Activated naive CD8-positive, alpha-beta T cell treated with anti-CD3 and anti-CD28 coated beads, Interleukin-2, amount 50 U/mL, for 24 hours (primary cell): ENCODE results near the gene DDX1.

ENCODE experiments used
- ATAC-seq: fragments of 150-1000 bp; cut with Tn5 transposase; one replicate; pipeline ENCODE4 v1.10.0; 2021
- DNase-seq: peaks from one replicate; pipeline ENCODE4 v3.0.0; 2021
- H3K27ac Mint-ChIP-seq: one replicate; pipeline ENCODE4 v1.8.0; 2021; ENCODE audit warnings: mild to moderate bottlenecking, mixed read lengths
- H3K27me3 Mint-ChIP-seq: one replicate; pipeline ENCODE4 v1.8.0; 2021; ENCODE audit warnings: mixed read lengths
- H3K36me3 Mint-ChIP-seq: one replicate; pipeline ENCODE4 v1.8.0; 2021; ENCODE audit warnings: low read depth, mixed read lengths
- H3K4me1 Mint-ChIP-seq: one replicate; pipeline ENCODE4 v1.8.0; 2021; ENCODE audit warnings: mixed read lengths
- H3K4me3 Mint-ChIP-seq: one replicate; pipeline ENCODE4 v1.8.0; 2021; ENCODE audit warnings: mild to moderate bottlenecking, moderate library complexity, mixed read lengths
- H3K9me3 Mint-ChIP-seq: one replicate; pipeline ENCODE4 v1.8.0; 2021; ENCODE audit warnings: mixed read lengths

The DDX1 gene

GRCh38 chr2:15645300-15645699 is 53.6 kb downstream of the DDX1 start:
- H3K4me3 Mint-ChIP-seq = no peak overlapping the region
- DNase-seq = no peak
- H3K4me1 Mint-ChIP-seq = no peaks in the 10 kb centered on the region
- H3K27ac Mint-ChIP-seq = no peak overlapping the region
- H3K36me3 Mint-ChIP-seq = peaks cover 14% of the 10 kb centered on the region
- H3K9me3 Mint-ChIP-seq = peaks cover 6% of the 10 kb centered on the region
- no peak for ATAC-seq
- no peaks in the 10 kb centered on the region for H3K27me3 Mint-ChIP-seq

- Mint-ChIP-seq H3K4me3 (no peak overlapping the region), H3K4me1 (no peaks in the 10 kb centered on the region), H3K27me3 (no peaks in the 10 kb centered on the region), H3K9me3 (peaks cover 6% of the 10 kb centered on the region), H3K27ac (no peak overlapping the region), H3K36me3 (peaks cover 11% of the 10 kb centered on the region)
- DNase-seq (no peak), ATAC-seq (no peak)
These were observed 54.2 kb downstream of the DDX1 start for GRCh38 chr2:15645720-15646385.

DNA sequence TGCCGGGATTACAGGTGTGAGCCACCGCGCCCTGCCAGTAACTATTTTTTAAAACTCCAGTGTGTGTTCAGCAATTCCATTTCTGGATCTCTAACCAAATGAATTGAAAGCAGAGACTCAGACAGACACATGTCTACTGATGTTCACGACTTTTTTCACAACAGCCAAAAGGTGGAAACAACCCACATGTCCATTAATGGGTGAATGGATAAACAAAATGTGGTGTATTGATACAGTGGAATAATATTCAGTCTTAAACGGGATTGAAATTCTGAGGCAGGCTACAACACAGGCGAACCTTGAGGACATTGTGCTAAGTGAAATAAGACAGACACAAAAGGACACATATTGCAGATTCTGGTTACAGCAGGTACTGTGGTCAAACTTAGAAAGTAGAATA is 55.0 kb downstream of the DDX1 start:
- H3K36me3 Mint-ChIP-seq = peaks cover 4% of the 10 kb centered on the region

GRCh38 chr2:15647622-15648590 is 56.2 kb downstream of the DDX1 start:
- no peak for DNase-seq
- no peak for ATAC-seq
- Mint-ChIP-seq H3K36me3 (no peaks in the 10 kb centered on the region), H3K4me3 (no peak overlapping the region), H3K27me3 (no peaks in the 10 kb centered on the region), H3K9me3 (no peaks in the 10 kb centered on the region), H3K27ac (no peak overlapping the region), H3K4me1 (no peaks in the 10 kb centered on the region)

More for the DNA sequence above, 55.0 kb downstream of the DDX1 start:
- H3K27ac Mint-ChIP-seq = no peak overlapping the region
- DNase-seq (no peak), ATAC-seq (no peak)
- H3K4me3 Mint-ChIP-seq = no peak overlapping the region
- no peaks in the 10 kb centered on the region for H3K4me1 Mint-ChIP-seq
- no peaks in the 10 kb centered on the region for H3K27me3 Mint-ChIP-seq
- no peaks in the 10 kb centered on the region for H3K9me3 Mint-ChIP-seq

GRCh38 chr2:15648593-15649525 is 57.2 kb downstream of the DDX1 start:
- Mint-ChIP-seq H3K4me1 (no peaks in the 10 kb centered on the region), H3K27me3 (no peaks in the 10 kb centered on the region), H3K4me3 (no peak overlapping the region), H3K9me3 (no peaks in the 10 kb centered on the region), H3K27ac (no peak overlapping the region), H3K36me3 (no peaks in the 10 kb centered on the region)
- DNase-seq = no peak
- ATAC-seq = no peak

- Mint-ChIP-seq H3K9me3 (no peaks in the 10 kb centered on the region), H3K4me3 (no peak overlapping the region), H3K36me3 (no peaks in the 10 kb centered on the region), H3K27me3 (no peaks in the 10 kb centered on the region), H3K4me1 (no peaks in the 10 kb centered on the region), H3K27ac (no peak overlapping the region)
- DNase-seq (no peak), ATAC-seq (no peak)
These were observed 58.0 kb downstream of the DDX1 start for GRCh38 chr2:15649561-15650255.

DNA sequence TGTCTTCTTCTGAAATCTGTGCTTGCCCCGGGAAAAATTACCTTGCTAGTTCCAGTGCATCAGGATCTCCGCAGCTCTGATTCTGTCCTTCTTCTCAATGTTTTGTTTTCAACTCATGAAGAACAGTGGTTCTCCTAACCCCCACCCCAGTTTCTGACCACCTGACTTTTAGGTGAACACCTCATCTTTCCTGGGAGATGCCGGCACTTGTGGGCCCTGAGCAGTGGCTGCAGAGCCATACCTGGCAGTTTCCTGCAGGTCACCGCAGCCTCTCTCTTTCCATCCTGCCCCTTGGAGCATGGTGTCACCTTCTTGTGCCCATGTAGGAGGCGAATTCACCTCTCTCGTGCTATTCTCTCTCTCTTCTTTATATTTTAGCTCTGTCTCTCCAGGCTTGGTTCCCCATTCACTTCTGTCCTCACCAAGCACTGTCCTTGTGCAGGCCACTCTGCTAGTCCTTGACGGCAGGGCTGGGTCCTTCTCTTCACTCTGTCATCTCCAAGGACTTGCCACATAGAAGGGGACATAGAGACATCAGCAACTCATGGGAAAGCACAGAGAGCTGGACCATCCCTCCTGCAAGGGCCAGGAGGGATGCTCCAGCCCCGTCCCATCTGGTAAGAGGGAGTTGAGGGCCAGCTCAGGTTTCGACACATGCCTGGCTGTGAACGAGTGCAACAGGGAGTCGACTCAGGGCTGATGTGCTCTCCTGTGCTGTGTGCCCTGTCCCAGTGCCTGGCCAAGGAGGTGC is 59.1 kb downstream of the DDX1 start:
- Mint-ChIP-seq H3K36me3 (no peaks in the 10 kb centered on the region), H3K4me3 (no peak overlapping the region), H3K27ac (no peak overlapping the region), H3K27me3 (no peaks in the 10 kb centered on the region), H3K4me1 (no peaks in the 10 kb centered on the region), H3K9me3 (no peaks in the 10 kb centered on the region)
- ATAC-seq (no peak), DNase-seq (no peak)

GRCh38 chr2:15651367-15651727 is 59.7 kb downstream of the DDX1 start:
- Mint-ChIP-seq H3K36me3 (no peaks in the 10 kb centered on the region), H3K9me3 (no peaks in the 10 kb centered on the region), H3K27ac (no peak overlapping the region), H3K4me3 (no peak overlapping the region), H3K27me3 (no peaks in the 10 kb centered on the region), H3K4me1 (no peaks in the 10 kb centered on the region)
- ATAC-seq (no peak), DNase-seq (no peak)

- H3K4me1 Mint-ChIP-seq = no peaks in the 10 kb centered on the region
- no peaks in the 10 kb centered on the region for H3K9me3 Mint-ChIP-seq
- no peak overlapping the region for H3K27ac Mint-ChIP-seq
- H3K27me3 Mint-ChIP-seq = no peaks in the 10 kb centered on the region
- DNase-seq = no peak
- no peaks in the 10 kb centered on the region for H3K36me3 Mint-ChIP-seq
- ATAC-seq = no peak
- H3K4me3 Mint-ChIP-seq = no peak overlapping the region
These were observed 60.6 kb downstream of the DDX1 start for GRCh38 chr2:15652252-15652651.

DNA sequence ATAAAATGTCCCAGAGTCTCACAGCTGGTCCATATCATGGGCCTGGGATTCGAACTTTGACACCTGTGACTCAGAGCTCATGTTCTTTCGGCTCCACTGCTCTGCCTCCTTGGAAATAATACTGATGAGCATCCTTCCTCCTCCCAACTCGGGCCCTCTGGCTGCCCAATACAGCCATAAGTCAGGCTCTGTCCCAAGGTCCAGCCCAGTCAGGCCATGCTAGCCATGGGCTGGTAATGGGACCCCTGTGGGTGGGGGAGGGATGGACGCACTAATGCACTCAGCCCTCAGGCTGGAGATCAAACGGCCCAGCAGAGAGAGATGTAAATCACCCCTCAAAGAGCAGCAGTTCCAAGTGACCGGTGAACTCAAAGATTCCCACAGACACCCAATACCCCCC is 61.1 kb downstream of the DDX1 start:
- no peaks in the 10 kb centered on the region for H3K4me1 Mint-ChIP-seq
- DNase-seq (no peak), ATAC-seq (no peak)
- no peaks in the 10 kb centered on the region for H3K27me3 Mint-ChIP-seq
- no peak overlapping the region for H3K27ac Mint-ChIP-seq
- no peak overlapping the region for H3K4me3 Mint-ChIP-seq
- no peaks in the 10 kb centered on the region for H3K9me3 Mint-ChIP-seq
- H3K36me3 Mint-ChIP-seq = no peaks in the 10 kb centered on the region

DNA sequence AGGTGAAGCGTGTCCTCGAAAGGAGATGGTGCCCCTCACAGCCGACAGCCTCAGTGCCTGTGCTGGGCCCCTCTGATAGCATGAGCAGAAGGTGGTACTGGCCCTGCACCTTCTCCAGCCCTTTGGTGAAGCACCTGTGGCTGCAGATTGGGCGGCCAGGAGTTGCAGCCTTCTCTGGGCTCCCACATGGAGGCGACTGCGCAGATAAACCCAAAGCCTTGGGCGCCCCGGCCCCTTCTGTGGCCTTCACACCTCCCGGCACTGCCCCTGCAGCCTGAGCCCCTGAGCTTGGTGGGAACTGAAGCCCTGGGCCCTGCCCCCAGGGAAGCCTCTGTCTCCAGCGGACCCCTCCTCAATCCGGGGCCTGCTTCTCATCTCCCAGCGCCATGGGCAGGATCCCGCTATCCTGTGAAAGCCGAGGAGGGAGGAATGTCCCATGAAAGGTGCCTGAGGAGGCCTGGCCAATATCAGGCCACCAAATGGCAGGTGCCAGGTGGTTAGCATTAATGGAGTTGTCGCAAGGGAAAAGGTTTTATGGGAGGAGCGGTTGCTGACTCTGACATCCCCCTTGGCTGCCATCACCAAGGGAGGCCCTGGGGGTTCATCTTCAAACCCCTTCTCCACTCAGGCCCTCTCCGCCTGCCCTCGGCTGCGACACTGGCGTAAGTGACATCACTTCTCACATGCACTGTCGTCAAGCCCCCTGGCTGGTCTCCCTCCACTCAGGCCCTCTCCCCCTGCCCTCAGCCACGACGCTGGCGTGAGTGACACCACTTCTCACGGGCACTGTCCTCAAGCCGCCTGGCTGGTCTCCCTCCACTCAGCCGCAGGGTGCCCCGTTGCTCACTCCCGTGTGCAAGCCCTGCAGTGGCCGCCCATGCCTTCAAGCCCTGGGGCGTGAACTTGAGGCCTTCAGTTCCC is 62.4 kb downstream of the DDX1 start:
- no peaks in the 10 kb centered on the region for H3K4me1 Mint-ChIP-seq
- H3K9me3 Mint-ChIP-seq = no peaks in the 10 kb centered on the region
- no peak overlapping the region for H3K27ac Mint-ChIP-seq
- H3K36me3 Mint-ChIP-seq = no peaks in the 10 kb centered on the region
- no peaks in the 10 kb centered on the region for H3K27me3 Mint-ChIP-seq
- no peak overlapping the region for H3K4me3 Mint-ChIP-seq
- ATAC-seq = peak; percentile 12
- no peak for DNase-seq

DNA sequence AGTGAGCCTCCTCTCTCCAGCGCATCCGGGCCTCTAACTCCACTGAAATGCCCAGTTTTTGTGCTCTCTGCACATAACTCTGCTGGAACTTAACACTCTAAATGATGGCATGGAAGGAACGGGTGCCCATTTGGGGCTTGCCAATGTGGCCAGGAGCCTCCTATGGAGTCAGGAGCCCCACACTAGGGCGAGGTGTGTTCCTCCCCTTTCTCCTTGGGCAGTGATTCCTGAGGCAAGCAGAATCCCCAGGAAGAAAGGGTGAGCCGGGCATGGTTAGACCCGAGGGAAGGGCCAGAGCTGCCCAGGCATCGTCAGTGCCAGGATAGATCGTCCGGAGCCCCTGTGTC is 63.0 kb downstream of the DDX1 start:
- Mint-ChIP-seq H3K4me3 (no peak overlapping the region), H3K4me1 (no peaks in the 10 kb centered on the region), H3K36me3 (no peaks in the 10 kb centered on the region), H3K9me3 (no peaks in the 10 kb centered on the region), H3K27me3 (no peaks in the 10 kb centered on the region), H3K27ac (no peak overlapping the region)
- no peak for ATAC-seq
- no peak for DNase-seq
